ENCODE results near the gene NACC2.
"Not testable (repeated sequence)": the region's sequence is repeated elsewhere in the genome, so short reads cannot be mapped to it uniquely, and the experiment has no call there.

NACC2 gene

DNA sequence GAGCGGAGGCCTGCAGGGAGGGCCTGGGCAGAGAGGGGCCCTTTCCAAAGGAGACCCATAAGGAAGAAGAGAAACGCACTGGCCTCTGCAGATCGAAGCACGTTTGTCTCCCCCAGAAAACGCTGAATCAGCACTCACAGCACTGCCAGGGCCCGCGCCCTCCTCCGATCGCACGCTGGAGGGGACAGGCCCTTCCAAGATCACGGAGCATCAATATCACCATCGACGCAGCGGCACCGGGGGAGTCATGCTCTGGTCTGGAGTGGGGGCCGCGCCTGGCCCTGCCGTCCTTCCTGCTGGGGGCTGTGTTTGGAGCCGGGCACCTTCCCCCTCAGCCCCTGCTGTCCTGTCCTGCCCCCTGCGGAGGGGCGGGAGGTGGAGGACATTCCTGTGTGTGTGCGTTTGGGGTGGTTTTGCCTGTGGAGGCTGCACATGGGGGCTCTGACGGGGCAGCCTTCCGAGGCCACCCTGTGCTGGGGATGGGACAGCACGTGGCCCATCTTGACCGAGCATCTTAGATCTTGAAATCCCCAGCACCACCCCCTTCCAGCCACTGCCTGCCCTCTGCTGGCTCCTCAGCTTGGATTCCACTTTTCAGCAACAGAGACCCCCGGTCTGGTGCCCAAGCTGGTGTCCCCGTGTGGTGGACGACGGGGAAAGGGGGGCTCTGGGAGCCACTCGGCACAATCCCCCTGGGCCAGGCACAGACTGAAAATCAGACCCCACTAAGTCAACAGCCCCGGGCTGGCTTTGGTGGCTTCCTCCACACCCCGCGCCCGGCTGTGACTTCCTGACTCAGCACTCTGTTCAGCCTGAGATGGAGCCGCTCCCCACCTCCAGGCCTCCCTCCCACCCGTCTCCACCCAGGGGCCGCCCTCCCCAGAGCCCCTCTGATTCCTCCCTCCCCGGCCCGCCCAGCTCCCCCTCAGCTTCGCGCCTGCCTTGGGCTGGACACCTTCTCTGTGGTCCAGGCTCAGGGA lies 15.3 kb upstream of the NACC2 start:
- DNase-seq (ENCODE audit: low read depth in 2 of 2) = peak in 1 of 2 donors; percentile 37

DNA sequence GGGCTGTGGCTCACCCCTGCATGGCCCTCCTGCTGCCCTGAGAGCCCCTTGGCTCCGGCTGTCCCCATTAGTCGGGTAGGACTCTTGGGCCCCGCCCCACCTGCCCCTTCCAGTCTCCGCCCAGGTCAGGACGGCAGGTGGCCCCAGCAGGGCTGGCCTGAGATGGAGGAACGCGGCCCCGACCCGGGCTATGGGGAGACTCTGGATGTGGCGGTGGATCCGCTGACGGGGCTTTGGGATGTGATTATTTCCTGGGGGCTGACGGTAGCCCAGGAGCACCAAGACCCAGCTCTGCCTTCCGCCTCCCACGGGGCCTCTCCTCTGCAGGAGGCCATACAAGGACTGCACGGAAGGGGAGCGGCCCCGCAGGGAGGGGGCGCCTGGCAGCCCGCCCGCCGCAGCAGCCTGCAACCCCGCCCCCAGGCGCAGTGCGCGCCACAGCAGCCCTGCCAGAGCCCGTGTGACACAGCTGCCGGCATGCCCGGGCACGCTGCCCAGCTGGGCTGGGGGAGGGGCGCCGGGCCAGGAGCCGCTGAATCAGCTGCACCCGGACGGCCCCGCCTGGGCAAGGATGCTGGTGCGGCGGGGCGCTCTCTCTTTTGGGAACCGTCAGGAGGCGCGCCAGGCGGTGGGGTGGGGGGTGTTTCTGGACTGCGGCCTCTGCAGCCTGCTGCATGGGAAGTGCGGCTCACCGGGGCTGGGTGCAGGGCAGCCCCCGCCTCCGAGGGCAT lies 14.4 kb upstream of the NACC2 start:
- DNase-seq (ENCODE audit: low read depth in 2 of 2) = peak; percentile 81 to 90

DNA sequence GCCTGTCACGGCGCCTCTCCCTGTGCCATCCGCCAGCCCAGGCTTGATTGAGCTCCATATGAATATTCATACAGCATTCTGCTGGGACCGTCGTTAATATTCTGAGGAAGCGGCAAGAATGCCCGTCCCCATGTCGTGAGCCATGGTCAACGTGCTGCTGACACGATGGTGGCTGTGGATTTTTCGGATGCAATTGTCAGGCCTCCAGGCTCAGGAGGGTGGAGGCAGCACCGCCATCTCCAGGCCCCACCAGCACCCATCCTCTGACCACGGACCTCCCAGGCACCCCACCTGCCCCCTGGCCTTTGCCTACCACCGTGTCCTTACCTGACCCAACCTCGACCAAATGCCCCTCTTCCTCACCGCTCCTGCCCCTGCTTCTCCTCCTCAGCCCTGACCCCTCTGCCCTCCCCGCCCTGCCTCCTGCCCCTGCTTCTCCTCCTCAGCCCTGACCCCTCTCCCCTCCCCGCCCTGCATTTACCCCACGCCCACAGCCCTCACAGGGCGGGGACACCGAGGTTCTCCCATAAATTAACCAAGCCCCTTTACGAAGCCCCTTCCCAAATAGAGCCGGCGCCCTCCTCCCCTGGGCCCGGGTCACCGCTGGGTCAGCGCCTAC lies 13.7 kb upstream of the NACC2 start:
- no peak for DNase-seq (ENCODE audit: low read depth in 2 of 2)

DNA sequence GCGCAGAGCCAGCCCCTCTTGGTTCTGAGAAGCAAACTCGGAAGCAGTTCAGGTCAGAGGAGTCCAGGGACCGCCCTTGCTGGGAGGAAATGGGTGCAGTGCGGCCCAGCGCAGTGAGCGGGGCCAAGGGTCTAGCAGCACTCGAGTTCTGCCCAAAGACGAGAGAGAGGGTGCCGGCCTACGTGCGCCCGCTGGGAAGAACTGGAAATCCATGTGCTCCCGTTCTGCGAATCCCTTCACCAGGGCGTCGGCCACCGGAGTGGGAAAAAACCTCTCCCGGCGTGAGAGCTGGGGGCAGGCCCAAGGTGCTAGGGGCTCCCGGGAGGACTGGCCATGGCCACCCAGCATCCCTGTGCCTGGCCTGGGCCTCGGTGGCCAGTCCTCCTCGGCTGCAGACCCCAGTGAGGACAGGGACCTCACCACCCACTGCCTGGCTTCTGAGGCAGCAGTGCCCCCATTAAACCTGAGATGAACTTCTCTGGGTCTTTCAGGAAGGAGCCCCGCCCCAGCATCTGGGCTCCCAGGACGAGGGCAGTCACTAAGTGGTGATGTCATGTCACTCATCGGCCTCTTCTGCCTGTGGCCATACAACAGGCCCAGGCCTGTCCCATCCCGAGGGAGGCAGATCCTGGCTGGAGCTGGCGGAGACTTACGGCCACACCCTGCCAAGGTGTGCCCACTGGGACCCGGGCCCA lies 13.0 kb upstream of the NACC2 start:
- DNase-seq (ENCODE audit: low read depth in 2 of 2) = no peak

DNA sequence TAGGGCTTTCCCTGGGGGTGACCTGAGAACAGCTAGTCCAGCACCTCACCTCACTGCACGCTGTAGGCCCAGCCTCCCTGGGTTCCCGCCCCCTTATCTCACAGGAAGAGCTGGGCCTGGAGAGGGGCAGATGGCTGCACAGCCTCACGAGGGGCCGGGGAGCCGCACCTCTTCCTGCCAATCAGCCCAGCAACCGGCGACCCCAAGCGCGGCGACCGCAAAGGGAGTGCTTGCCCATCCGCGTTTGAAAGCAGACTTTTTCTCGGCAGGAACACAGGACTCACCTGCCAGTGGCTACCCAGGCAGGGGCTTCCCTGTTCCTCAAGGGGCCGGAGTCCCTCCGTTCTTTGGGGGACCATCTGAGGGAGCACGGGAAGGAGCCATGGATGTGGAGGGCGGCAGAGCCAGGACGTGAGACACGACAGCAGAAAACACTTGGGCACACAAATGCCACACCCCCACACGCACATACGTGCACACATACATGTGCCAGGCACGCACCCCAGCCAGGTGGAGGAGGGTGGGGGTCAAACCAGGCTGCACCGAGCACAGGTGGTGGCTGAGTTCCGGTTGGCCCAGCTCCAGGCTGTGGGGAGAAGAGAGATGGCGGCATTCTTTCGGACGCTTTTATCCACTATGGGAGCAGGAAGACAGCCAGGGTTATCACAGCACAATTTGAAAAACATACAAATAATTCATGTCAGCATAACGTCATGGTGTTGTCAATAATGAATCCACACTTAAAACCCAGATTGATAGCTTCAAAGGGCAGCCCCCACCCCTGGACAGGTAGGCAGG lies 12.3 kb upstream of the NACC2 start:
- DNase-seq (ENCODE audit: low read depth in 2 of 2) = no peak

DNA sequence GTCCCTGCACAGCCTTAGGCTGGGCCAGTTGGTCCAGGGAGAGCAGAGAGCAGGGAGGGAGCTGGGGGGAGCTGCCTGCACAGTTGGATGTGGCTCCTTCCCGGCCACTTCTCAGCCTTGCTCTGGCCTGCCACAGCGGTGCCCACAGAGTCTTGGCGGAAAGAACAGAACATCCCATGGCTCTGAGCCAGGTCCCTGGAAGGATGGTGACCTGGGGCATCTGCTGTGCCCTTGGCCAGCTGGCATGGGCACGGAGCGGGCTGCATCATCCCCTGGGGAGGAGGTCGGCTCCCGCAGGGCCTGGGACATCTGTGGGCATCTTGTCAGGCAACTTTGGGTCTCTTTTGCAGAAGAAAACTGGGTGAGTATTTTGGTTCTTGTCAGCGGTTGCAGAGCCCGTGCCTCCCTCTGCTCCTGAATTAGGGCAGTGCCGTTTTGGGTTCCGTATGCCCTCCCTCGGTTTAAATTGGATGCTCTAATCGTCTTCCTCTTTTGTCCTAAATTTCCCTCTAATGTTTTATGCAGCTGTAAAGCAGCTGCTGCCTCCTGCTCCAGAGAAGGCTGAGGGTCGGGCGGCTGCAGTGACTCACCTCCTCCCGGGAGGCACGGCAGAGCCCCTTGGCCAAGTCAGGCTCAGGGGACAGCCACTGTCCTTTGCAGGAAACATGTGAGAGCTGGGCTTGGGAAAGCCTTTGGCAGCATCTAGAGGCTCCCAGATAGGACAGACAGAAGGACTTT lies 10.5 kb upstream of the NACC2 start:
- DNase-seq (ENCODE audit: low read depth in 2 of 2) = no peak

DNA sequence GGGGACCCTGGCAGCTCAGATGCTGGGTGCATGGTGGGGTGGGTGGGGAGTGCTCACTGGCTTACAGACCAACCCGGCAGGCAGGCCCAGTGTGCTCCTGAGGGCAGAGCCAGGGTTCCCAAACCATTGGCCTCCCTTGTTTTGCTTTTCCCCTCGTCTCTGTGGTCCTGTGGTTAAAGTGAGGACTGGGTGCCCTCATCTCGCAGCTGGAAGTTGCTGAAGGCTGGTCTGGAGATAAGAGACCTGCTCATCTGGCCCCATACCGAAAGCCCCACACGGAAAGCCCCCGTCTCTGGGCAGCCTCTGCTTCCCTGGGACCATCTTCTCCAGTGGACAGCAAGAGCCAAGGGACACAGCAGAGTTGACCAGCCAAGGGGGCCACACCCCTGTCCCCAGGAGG lies 9.8 kb upstream of the NACC2 start:
- no peak for DNase-seq (ENCODE audit: low read depth in 2 of 2)

DNA sequence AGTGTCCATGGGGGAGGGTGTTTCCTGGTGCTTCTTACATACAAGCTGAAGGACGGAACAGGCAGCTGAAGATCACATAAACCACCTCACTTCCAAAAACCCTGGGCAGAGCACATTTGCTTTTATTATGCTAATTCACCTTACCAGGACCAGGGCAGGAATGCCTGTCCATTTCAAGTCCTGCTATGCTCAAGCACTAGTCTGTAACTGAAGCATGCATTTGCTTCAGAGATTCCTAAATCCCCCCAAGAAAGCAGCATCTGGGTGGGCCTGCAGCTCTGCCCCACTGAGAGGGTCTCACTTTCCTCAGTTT lies 9.4 kb upstream of the NACC2 start:
- DNase-seq (ENCODE audit: low read depth in 2 of 2) = no peak

DNA sequence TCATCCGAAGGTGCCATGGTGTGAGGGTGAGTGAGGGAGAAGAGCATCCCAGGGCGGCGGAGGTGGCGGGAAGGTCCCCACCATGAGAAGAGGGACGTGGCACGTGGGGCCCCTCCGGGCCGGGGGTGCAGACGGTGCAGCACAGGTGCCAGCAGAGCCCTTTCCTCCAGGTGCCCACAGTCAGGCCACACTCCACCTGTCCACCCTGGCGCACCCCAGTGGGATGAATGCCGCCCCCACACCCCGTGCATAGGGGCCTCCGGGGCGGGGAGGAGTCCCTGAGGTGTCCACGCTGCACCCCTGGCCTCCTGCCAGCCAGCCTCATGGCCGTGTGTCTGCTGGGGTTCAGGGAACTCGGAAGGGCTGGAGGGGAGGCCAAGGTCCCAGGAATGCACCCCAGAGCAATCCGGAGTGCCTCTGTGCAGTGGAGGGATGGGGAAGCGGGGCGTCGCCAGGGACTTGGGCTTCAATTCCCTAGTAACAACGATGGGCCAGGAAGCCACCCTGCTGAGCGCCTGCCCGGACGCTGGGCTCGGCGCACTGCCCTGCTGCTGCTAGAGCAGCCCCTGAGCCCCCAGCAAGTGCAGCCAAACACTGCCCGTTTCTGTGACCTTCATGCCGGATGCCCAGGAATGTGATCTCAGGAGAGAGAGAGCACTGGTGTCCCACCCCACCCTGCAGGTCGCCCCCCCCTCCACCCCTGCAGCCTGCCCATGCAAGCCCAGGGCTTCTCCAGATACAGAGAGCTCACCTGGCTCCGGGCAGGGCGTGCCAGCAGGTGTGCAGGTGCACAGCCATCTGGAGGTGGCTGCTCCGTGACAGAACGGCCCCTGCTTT lies 8.8 kb upstream of the NACC2 start:
- DNase-seq (ENCODE audit: low read depth in 2 of 2) = no peak

DNA sequence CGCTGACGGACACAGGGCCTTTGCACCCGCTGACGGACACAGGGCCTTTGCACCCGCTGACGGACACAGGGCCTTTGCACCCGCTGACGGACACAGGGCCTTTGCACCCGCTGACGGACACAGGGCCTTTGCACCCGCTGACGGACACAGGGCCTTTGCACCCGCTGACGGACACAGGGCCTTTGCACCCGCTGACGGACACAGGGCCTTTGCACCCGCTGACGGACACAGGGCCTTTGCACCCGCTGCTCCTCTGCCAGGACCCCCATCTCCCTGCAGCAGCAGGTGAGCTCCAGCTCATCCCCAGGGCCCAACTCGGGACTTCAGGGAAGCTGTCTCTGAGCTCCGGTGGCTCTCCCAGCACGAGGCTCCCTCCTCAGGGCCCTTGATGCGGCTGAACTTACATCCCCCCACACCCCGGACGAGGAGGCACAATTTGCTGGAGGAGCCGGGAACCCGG lies 6.6 kb upstream of the NACC2 start:
- not testable (repeated sequence) for DNase-seq (ENCODE audit: low read depth in 2 of 2)

DNA sequence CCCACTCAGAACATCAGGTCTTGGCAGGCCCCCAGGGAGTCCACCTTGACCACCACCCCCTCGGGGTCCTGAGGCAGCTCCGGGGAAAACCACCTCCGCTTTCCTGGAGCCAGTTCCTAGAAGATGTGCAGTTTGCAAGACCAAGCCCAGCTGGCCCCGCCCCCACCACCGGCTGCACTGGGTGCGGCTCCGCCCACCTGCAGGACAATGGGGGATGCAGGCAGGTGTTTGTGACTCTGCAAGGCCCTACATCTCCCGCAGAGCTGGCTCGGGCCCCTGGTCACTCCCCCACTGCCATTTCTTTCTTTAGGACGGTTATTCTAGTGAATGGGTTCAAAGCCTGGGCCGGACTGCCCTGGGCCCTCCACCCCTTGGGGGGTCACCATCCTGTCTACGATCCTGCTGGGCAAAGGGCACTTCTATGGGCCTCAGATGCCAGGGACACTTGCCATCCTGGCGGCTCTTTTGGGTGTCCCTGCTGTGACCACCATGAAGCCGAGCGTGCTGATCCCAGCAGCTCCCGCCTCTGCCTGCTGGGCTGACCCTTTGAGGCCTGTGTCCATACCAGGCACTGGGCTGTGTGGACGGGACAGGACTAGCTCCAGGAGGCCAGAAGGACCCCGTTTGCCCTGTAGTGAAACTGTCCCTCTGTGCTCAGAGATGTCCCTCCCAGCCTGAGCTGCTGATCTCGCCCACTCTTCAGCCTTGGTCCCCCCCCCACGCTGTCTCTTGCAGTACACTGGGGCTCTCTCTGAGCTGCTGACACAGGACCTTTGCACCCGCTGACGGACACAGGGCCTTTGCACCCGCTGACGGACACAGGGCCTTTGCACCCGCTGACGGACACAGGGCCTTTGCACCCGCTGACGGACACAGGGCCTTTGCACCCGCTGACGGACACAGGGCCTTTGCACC lies 5.9 kb upstream of the NACC2 start:
- no peak for DNase-seq (ENCODE audit: low read depth in 2 of 2)

DNA sequence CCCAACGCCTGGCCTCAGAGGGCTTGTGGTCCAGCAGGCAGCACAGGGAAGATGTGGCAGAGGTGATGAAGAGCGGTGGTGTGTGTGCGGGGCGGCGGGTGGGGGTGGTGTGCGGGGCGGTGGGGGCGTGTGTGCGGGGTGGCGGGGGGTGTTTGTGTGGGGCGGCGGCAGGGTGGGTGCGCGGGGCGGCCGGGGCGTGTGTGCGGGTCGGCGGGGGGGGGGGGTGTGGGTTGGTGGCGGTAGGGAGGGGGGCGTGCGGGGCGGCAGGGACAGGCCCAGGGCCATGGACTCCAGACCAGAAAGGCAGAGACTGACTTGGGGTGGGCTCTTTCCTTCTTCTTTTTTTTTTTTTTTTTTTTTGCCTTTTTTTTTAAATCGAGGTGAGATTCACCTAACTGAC lies 4.5 kb upstream of the NACC2 start:
- DNase-seq (ENCODE audit: low read depth in 2 of 2) = no peak

DNA sequence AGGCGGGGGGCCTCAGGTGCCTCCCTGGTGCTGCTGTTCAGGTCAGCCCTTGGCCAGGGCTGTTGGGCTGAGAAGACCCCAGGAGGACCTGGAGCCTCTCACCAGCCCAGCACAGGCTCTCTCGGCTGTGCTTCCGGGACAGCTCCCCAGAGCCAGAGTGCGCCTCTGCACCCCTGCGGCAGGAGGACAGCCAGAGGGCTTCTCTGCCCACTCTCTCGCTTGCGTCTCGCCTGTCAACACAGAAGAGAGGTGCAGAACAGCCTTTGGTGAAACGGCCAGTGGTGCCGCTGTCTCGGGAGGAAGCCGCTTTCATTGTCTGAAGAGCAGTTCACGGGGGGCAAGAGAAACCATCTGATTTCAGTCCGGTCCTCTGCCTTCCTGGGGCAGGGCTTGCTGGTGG lies 3.8 kb upstream of the NACC2 start:
- DNase-seq (ENCODE audit: low read depth in 2 of 2) = no peak

DNA sequence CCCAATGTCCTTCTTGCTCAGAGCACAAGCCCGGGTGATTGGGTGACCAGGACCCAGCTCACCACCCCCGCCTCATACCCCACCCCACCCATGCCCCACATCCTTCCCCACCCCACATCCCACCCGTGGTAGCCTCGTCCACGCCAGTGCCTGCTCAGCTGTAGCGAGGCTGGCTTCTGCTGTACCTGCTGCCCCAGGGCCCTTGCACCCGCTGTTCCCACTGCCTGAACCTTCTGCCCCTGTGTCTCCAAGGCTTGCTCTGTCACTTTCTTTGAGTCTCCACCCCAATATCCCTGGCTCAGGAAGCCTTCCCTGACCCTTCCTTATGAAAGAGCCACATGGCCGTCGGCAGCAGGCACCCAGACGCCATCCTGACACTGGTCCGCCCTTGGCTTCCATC lies 3.1 kb upstream of the NACC2 start:
- no peak for DNase-seq (ENCODE audit: low read depth in 2 of 2)

DNA sequence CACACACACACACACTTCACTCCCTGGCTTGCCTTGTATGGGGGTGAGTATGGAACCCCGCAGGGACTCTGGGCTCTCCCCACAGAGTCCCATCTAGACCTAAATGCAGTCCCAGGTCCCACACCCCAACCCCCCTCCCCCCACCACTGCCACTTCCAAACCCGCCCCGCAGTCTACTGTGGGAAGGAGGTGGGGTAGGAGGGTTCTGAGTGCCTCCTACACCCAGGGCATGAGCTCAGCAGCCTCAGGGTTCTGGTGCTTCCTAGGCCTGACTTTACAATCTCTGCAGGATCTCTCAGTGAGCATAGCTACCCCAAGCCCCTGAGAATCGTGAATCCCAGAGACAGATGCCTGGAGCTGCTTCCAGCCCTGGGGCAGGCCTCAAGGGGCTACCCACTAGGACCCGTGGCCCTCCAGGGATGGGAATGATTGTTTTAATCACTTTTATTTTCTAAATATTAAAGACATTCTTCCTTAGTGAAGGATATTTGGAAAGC lies 1.5 kb upstream of the NACC2 start:
- no peak for DNase-seq (ENCODE audit: low read depth in 2 of 2)

DNA sequence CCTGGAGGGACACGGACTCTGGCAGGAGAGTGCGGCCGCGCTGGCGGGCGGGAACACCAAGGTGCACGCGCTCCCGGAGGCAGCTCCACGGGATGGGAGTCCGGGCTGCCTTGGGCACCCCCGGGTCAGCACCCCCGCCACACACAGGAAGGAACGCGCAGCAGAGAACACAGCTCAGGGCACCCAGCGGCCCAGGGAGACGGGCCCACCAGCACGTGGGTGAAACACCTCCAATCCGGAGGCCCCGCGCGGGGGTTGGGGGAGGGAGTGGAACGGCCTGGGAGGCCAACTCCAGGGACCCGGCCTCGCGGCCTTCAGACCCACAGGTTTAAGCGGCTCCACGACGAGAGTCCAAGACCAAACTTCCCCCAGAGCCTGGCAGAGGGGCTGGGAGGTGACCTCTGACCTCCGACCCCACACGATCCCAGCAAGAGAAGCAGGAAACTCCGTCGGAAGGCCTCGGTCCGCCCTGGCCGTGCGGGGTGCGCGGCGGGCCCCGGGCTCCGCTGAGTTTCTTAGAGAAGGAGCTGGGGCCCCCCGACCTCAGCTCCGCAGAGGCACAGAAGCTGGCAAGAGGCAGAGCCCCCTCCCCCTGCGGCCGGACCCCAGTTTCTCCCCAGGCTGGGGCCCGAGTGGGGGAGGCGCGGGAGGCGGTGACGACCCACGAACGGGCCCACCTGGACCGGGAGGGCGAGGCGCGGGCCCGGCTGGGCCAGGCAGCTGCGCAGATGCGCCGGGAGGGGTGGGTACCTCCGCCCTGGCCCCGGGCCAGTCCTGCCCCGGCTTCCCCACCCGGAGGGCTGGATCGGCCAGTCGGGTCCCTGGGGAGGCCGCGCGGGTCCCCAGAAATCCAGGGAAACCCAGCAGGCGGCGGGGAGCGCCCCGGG lies 851 bp downstream of the NACC2 start:
- peak; percentile 50 to 60 for DNase-seq (ENCODE audit: low read depth in 2 of 2)

DNA sequence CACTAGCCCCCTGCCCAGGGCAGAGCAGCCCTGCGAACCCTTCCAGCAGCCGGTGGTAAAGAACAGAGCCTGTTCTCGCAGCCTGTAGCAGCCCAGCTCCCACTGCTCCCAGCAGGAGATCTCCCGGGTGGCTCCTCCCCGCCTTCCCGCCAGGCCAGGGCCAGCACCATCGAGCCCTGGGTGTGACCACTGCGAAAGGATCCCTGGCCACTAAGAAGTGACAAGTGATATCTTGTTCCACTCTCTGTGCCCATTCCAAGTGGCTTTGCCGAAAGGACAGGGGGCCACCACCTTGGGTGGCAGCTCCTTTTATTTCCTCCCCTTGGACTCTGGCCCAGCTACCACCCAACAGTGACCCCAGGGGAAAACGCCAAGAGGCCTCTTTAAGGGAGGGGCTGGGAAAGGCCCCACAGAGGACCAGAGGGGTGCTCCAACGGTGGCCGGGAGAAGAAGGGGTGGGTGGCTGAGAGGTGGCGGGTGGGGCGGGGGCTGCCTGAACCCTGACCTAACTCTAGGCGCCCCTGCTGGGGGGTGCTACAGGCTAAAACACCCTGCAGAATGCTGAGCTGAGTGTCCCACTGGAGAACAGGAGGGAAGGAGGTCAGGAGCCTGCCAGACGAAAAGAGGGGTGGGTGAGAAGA lies 1.6 kb downstream of the NACC2 start:
- no peak for DNase-seq (ENCODE audit: low read depth in 2 of 2)
